ENCODE measurements around the gene MORN5. TPM values are rescaled to one million over a fixed set of nuclear protein-coding genes. Genes with fewer than 3 reads are reported as not detected.

Gene MORN5
- total and polyA plus RNA-seq, 10 of the 15 experiments (the other 5 are each of a cell fraction or from before 2014, with no cell fraction given): not detected

DNA sequence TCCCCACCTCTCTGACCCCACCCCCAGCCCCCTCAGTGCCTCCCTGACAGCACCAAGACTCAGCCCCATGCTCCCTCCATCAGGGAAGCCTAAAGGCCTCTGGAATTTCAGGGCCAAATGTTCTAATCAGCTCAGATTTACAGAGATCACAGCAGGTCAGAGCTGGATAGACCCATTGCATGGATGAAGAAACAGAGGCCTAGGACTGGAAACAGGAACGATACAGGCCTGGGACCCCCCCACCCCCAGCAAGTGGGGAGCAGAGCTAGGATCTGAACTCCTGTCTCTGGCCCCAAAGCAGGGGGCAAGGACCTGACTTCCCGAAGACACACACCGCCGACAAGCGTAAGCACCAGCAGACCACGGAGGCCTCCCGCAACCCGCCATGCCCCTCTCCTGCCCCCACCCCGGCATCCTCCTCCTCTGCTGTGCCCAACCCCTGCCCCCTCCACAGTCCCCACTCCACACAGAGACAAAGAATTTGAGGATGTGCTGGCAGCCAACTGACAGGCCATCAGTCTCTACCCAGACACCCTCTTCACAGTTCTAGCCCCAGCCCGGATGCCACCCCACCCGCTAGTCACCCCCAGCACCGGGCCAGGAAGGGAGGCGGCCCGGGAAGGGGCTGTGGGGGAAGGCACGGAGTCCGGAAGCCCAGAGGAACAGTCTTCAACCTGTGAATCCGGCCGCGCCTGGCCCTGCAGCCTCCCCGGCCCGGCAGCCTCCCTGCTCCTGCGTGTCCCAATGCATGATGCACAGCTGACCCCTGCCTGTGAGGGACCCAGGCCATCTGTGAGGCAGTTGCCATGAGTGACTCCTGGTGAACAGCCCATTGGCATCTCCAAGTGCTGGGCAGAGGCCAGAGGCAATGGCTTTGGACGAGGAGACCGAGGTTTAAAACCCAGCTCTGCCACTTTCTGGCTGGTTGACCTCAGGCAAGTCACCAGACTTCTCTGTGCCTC, 31.4 kb upstream of the MORN5 start (continued):
- TF ChIP-seq, protein P1, sequence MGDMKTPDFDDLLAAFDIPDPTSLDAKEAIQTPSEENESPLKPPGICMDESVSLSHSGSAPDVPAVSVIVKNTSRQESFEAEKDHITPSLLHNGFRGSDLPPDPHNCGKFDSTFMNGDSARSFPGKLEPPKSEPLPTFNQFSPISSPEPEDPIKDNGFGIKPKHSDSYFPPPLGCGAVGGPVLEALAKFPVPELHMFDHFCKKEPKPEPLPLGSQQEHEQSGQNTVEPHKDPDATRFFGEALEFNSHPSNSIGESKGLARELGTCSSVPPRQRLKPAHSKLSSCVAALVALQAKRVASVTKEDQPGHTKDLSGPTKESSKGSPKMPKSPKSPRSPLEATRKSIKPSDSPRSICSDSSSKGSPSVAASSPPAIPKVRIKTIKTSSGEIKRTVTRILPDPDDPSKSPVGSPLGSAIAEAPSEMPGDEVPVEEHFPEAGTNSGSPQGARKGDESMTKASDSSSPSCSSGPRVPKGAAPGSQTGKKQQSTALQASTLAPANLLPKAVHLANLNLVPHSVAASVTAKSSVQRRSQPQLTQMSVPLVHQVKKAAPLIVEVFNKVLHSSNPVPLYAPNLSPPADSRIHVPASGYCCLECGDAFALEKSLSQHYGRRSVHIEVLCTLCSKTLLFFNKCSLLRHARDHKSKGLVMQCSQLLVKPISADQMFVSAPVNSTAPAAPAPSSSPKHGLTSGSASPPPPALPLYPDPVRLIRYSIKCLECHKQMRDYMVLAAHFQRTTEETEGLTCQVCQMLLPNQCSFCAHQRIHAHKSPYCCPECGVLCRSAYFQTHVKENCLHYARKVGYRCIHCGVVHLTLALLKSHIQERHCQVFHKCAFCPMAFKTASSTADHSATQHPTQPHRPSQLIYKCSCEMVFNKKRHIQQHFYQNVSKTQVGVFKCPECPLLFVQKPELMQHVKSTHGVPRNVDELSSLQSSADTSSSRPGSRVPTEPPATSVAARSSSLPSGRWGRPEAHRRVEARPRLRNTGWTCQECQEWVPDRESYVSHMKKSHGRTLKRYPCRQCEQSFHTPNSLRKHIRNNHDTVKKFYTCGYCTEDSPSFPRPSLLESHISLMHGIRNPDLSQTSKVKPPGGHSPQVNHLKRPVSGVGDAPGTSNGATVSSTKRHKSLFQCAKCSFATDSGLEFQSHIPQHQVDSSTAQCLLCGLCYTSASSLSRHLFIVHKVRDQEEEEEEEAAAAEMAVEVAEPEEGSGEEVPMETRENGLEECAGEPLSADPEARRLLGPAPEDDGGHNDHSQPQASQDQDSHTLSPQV (IDR thresholded peaks at IDR 0.05): no peak
- no peak for TF ChIP-seq ZNF274 (IDR thresholded peaks at IDR 0.05; ENCODE audit: insufficient read depth, insufficient read length)
- TF ChIP-seq CBX5 (IDR thresholded peaks at IDR 0.05; ENCODE audit: low read depth): no peak
- no peak for TF ChIP-seq BACH1 (IDR thresholded peaks at IDR 0.05; ENCODE audit: borderline replicate concordance)

DNA sequence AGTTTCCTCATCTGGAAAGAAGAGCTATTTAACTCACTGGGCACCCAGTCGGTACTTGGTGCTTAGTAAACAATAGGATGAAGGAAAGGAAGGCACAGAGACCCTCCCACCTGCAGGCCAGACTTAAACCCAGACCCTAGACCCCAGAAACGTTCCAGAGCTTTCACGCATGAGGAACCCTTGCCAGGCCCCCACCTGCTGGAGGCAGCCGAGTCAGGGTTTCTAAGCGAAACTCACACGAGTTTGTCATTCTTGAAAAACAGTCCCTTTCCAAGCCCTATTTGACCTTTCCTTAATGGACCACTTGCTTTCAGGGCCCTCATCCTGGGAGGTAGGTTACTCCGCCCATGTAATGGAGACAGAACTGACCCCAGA, 30.8 kb upstream of the MORN5 start:
- no peaks in the 10 kb centered on the region for H4K20me1 ChIP-seq (ENCODE audit: control insufficient read depth, insufficient read depth)
- 29% methylated on average over 7 of the region's 7 CpGs for WGBS (ENCODE audit: insufficient coverage, insufficient replicate concordance, low lambda C conversion rate, missing lambda C conversion rate)
- no peak for ATAC-seq

More for the DNA sequence above, 30.8 kb upstream of the MORN5 start:
- Histone ChIP-seq H3K4me1 (ENCODE audit: control insufficient read depth, insufficient read depth, low read length) (no peaks in the 10 kb centered on the region), H3K36me3 (ENCODE audit: control insufficient read depth in 2 of 2, insufficient read depth in 2 of 2, low read length in 1 of 2) (no peaks in the 10 kb centered on the region), H3K79me2 (ENCODE audit: control insufficient read depth, insufficient read depth, low read length) (no peaks in the 10 kb centered on the region), H3K27me3 (replicated peaks in 1 of 2; ENCODE audit: control insufficient read depth in 2 of 2, insufficient read depth in 2 of 2, low read length in 1 of 2) (peaks cover 2 to 12% of the 10 kb centered on the region in 2 experiments; a peak in 2 of 4 replicates), H3K9ac (ENCODE audit: control insufficient read depth, insufficient read depth, low read length) (no peak overlapping the region), H3K9me3 (replicated peaks; ENCODE audit: control insufficient read depth, insufficient read depth, low read length) (no peaks in the 10 kb centered on the region), H2AFZ (ENCODE audit: control insufficient read depth, low read depth, low read length) (no peak overlapping the region), H3K4me3 (no peak overlapping the region), H3K4me2 (ENCODE audit: control insufficient read depth, insufficient read depth) (no peak overlapping the region), H3K27ac (ENCODE audit: control insufficient read depth, insufficient read depth) (no peak overlapping the region)
- POLR2A ChIA-PET: no interaction called here
- SMC1A ChIA-PET (ENCODE audit: uncharacterized antibody, unreplicated experiment): interaction anchor here (0.8 to 1.4 kb wide), 2 partner anchors 30 to 222 kb away, joined by 4 to 5 read pairs; no protein-coding TSS in a partner anchor
- CTCF ChIA-PET: interaction anchor here (1.5 kb wide), 1 partner anchor 221 kb away, joined by 3 read pairs; no protein-coding TSS in a partner anchor
- no TSS peak for BruUV-seq (replicated peaks)
- no peak for DNase-seq (ENCODE audit: low read depth, low spot score)
- intact Hi-C loops (cut with micrococcal nuclease; ENCODE audit: unreplicated experiment): loop anchor here (10.0 kb wide), 1 partner anchor 584 kb away; no protein-coding TSS in a partner anchor
- RAD21 ChIA-PET (ENCODE audit: unreplicated experiment): no interaction called here
- TF ChIP-seq FOXM1 (IDR thresholded peaks at IDR 0.05; ENCODE audit: low read depth, low read length) (no peak), RBBP5 (conservative IDR thresholded peaks at IDR 0.05) (no peak), RAD21 (IDR thresholded peaks at IDR 0.05; ENCODE audit: insufficient read depth, low read depth, low read length) (no peak)
- in situ Hi-C loops (cut with MboI): loop anchor here (10.0 kb wide), 1 partner anchor 326 kb away; no protein-coding TSS in a partner anchor
- no peak for FAIRE-seq

Measured in GM12878 (cell line).